Panc1 (cell line): Measurements from ENCODE around the gene DNAH3. TPM values are rescaled to one million over a fixed set of nuclear protein-coding genes. Genes with fewer than 3 reads are reported as not detected.

ENCODE experiments used
- ATAC-seq: fragments of 200-7000 bp; cut with Tn5 transposase; 2 replicates; pipeline ENCODE4 v1.9.1; 2020; ENCODE audit warnings: mild to moderate bottlenecking, moderate library complexity
- BruUV-seq: library from RNA; stranded (reverse); fragments of 400-500 nt; replicated peaks from 2 replicates; lab custom pipeline; 2021; lab: Mats Ljungman, UMichigan
- CTCF ChIA-PET: fragments of 300-600 bp; sonication (Branson Sonifier 250); formaldehyde crosslinking; loops from one replicate; lab custom pipeline; 2022; ENCODE audit warnings: antibody characterized with exemption; lab: Charles Lee
- POLR2A ChIA-PET: fragments of 300-600 bp; sonication (Branson Sonifier 250); formaldehyde crosslinking; loops from one replicate; lab custom pipeline; 2022; ENCODE audit warnings: antibody characterized with exemption; lab: Charles Lee
- DNase-seq: peaks from one replicate; pipeline ENCODE4 v3.0.0-alpha.2; 2010; ENCODE audit warnings: low read depth, low spot score
- H3K27ac ChIP-seq: 2 replicates; pipeline ENCODE4 v1.5.1; 2011; ENCODE audit warnings: mild to moderate bottlenecking, low read length, inconsistent platforms
- H3K27me3 ChIP-seq: fragments of 200-500 bp; sonication (Bioruptor generic); 2 replicates; pipeline ENCODE4 v1.6.0; 2014; ENCODE audit warnings: low read length, inconsistent platforms; ENCODE audit not compliant: control insufficient read depth, insufficient read depth
- H3K36me3 ChIP-seq: fragments of 200-500 bp; sonication (Bioruptor generic); 2 replicates; pipeline ENCODE4 v1.5.1; 2014; ENCODE audit warnings: inconsistent platforms, mild to moderate bottlenecking, low read length, moderate library complexity; ENCODE audit not compliant: control insufficient read depth, insufficient read depth
- H3K4me1 ChIP-seq: 2 replicates; pipeline ENCODE4 v1.5.1; 2011; ENCODE audit warnings: inconsistent platforms, mild to moderate bottlenecking, low read length, moderate library complexity; ENCODE audit not compliant: control insufficient read depth, insufficient read depth
- H3K4me3 ChIP-seq, 2 experiments: 2 replicates each; pipeline ENCODE4 v1.5.1; 2011 to 2012; ENCODE audit warnings: low read depth in 2 of 2, low read length in 2 of 2, mild to moderate bottlenecking in 2 of 2, inconsistent platforms in 1 of 2, moderate library complexity in 1 of 2
- H3K9me3 ChIP-seq: fragments of 200-500 bp; sonication (Bioruptor generic); 2 replicates; pipeline ENCODE4 v1.5.1; 2014; ENCODE audit warnings: low read depth, mild to moderate bottlenecking, inconsistent platforms, low read length, moderate library complexity; ENCODE audit not compliant: control insufficient read depth, insufficient read depth
- CTCF ChIP-seq: fragments of 450-650 bp; IDR thresholded peaks from 2 replicates; pipeline ENCODE4 v1.5.1; 2017; ENCODE audit warnings: mild to moderate bottlenecking
- POLR2AphosphoS5 ChIP-seq: IDR thresholded peaks from 2 replicates; pipeline ENCODE4 v1.6.1; 2012; ENCODE audit warnings: mild to moderate bottlenecking, low read depth, low read length, moderate library complexity
- REST ChIP-seq, 2 experiments: IDR thresholded peaks; 2 replicates each; pipeline ENCODE4 v1.6.1; 2011 to 2012; ENCODE audit warnings: low read depth in 2 of 2, control low read depth in 1 of 2, low read length in 1 of 2, mild to moderate bottlenecking in 1 of 2, moderate library complexity in 1 of 2; ENCODE audit not compliant: insufficient read depth in 1 of 2
- SIN3A ChIP-seq: IDR thresholded peaks from 2 replicates; pipeline ENCODE4 v1.6.1; 2012; ENCODE audit warnings: low read depth, mild to moderate bottlenecking, low read length, moderate library complexity, borderline replicate concordance; ENCODE audit not compliant: insufficient read depth
- TCF7L2 ChIP-seq: IDR thresholded peaks from 2 replicates; pipeline ENCODE4 v1.6.1; 2011; ENCODE audit warnings: mild to moderate bottlenecking, low read depth, low read length, inconsistent platforms
- in situ Hi-C: cut with HindIII; loops from 2 replicates; pipeline ENCODE4 v1.10.0; 2016; ENCODE audit warnings: low sequenced_read_pairs, low pct_unique_long_range_greater_than_20kb
- intact Hi-C: fragments of 100-400 bp; cut with micrococcal nuclease; formaldehyde crosslinking; loops from one replicate; pipeline ENCODE4 v1.10.0; 2022; ENCODE audit not compliant: unreplicated experiment
- total RNA-seq: library from RNA; stranded (reverse); gene quantifications from one replicate; pipeline ENCODE4 v1.2.1, GENCODE V29; 2021; ENCODE audit not compliant: unreplicated experiment

Gene DNAH3
- total RNA-seq, 1 experiment from 2014 or later = 0.62 TPM

GRCh38 chr16:20957153-20957552 lies 193.5 kb downstream of the DNAH3 start:
- intact Hi-C loops = no loop called here
- H3K27me3 ChIP-seq = no peaks in the 10 kb centered on the region
- TF ChIP-seq CTCF (no peak), TCF7L2 (no peak), REST (IDR thresholded peaks at IDR 0.05; ENCODE audit: insufficient read depth in 1 of 2, low read depth in 2 of 2, low read length in 1 of 2) (no peak), SIN3A (no peak)
- no peaks in the 10 kb centered on the region for H3K36me3 ChIP-seq
- H3K4me3 ChIP-seq = no peak overlapping the region
- ChIA-PET CTCF (no interaction called here), POLR2A (no interaction called here)
- H3K27ac ChIP-seq = no peak overlapping the region
- in situ Hi-C loops = no loop called here
- H3K9me3 ChIP-seq = no peaks in the 10 kb centered on the region
- ATAC-seq = no peak
- DNase-seq = no peak
- BruUV-seq = no TSS peak
- H3K4me1 ChIP-seq = no peaks in the 10 kb centered on the region

GRCh38 chr16:20956319-20956718 lies 194.3 kb downstream of the DNAH3 start:
- POLR2A ChIA-PET = no interaction called here
- Histone ChIP-seq H3K36me3 (no peaks in the 10 kb centered on the region), H3K27me3 (no peaks in the 10 kb centered on the region), H3K27ac (no peak overlapping the region), H3K4me3 (no peak overlapping the region), H3K9me3 (no peaks in the 10 kb centered on the region), H3K4me1 (no peaks in the 10 kb centered on the region)
- ATAC-seq (0 out of 2 replicates have a peak, but pooled peaks have one; percentile 63), DNase-seq (no peak)
- no TSS peak for BruUV-seq
- intact Hi-C loops = no loop called here
- TF ChIP-seq SIN3A = no peak
- TF ChIP-seq CTCF = no peak
- no peak for TF ChIP-seq TCF7L2
- TF ChIP-seq REST (IDR thresholded peaks at IDR 0.05; ENCODE audit: insufficient read depth in 1 of 2, low read depth in 2 of 2, low read length in 1 of 2) = no peak
- TF ChIP-seq POLR2AphosphoS5 = no peak
- CTCF ChIA-PET = no interaction called here
- in situ Hi-C loops = no loop called here
